HepG2 (cell line): ENCODE measurements around the gene PRKAR1B. TPM values are rescaled to one million over a fixed set of nuclear protein-coding genes. Genes with fewer than 3 reads are reported as not detected.

Experiments used
- GABPB1 ChIP-seq: IDR thresholded peaks from 2 replicates; pipeline ENCODE4 v1.6.1; 2016; ENCODE audit warnings: mild to moderate bottlenecking, missing genetic modification reagents, moderate library complexity, missing compliant biosample characterization
- GMEB2 ChIP-seq: IDR thresholded peaks from 2 replicates; pipeline ENCODE4 v1.6.1; 2016; ENCODE audit warnings: missing biosample characterization, missing genetic modification reagents, low read depth
- KDM2A ChIP-seq: sonication (generic); formaldehyde crosslinking; IDR thresholded peaks from 2 replicates; pipeline ENCODE4 v1.4.0; 2020; ENCODE audit warnings: low read depth, missing genetic modification reagents, borderline replicate concordance
- NR0B2 ChIP-seq: sonication (generic); formaldehyde crosslinking; IDR thresholded peaks from 2 replicates; pipeline ENCODE4 v1.4.0; 2020; ENCODE audit warnings: mild to moderate bottlenecking, missing genetic modification reagents
- NR2F6 ChIP-seq, 2 experiments: IDR thresholded peaks; 2 replicates each; pipeline ENCODE4 v1.6.1; 2016; ENCODE audit warnings: antibody characterized with exemption in 1 of 2, mild to moderate bottlenecking in 1 of 2
- PRDM15 ChIP-seq: sonication (generic); formaldehyde crosslinking; IDR thresholded peaks from 2 replicates; pipeline ENCODE4 v1.4.0; 2020; ENCODE audit warnings: missing genetic modification reagents
- SIX1 ChIP-seq: sonication (generic); formaldehyde crosslinking; IDR thresholded peaks from 2 replicates; pipeline ENCODE4 v1.4.0; 2020; ENCODE audit warnings: missing genetic modification reagents, borderline replicate concordance
- SNAPC2 ChIP-seq: sonication (generic); formaldehyde crosslinking; IDR thresholded peaks from 2 replicates; pipeline ENCODE4 v1.8.1; 2022; ENCODE audit warnings: mild to moderate bottlenecking, missing genetic modification reagents
- THAP8 ChIP-seq: sonication (generic); formaldehyde crosslinking; IDR thresholded peaks from 2 replicates; pipeline ENCODE4 v1.5.1; 2020; ENCODE audit warnings: missing genetic modification reagents, mild to moderate bottlenecking, borderline replicate concordance
- ZBED4 ChIP-seq: sonication (generic); formaldehyde crosslinking; IDR thresholded peaks from 2 replicates; pipeline ENCODE4 v1.4.0; 2020; ENCODE audit warnings: missing genetic modification reagents, borderline replicate concordance
- ZNF562 ChIP-seq: sonication (generic); formaldehyde crosslinking; IDR thresholded peaks from 2 replicates; pipeline ENCODE4 v1.8.0; 2022; ENCODE audit warnings: missing genetic modification reagents, borderline replicate concordance
- ZNF563 ChIP-seq: sonication (generic); formaldehyde crosslinking; IDR thresholded peaks from 2 replicates; pipeline ENCODE4 v1.8.0; 2022; ENCODE audit warnings: mild to moderate bottlenecking, moderate library complexity, missing genetic modification reagents
- ZNF609 ChIP-seq: sonication (generic); formaldehyde crosslinking; IDR thresholded peaks from 2 replicates; pipeline ENCODE4 v1.4.0; 2020; ENCODE audit warnings: mild to moderate bottlenecking, missing genetic modification reagents, borderline replicate concordance
- polyA plus RNA-seq, 8 experiments: library from polyadenylated mRNA; depleted of rRNA in 3 of 8; stranded (reverse) in 7 of 8; unstranded in 1 of 8; fragments of >200 nt; fragmentation: Illumina TruSeq in 4 of 8; extraction: Trizol in 4 of 8; gene quantifications; 2 replicates each; pipeline versions ENCODE4 v1.2.1 to v1.2.3, GENCODE V29; 2011 to 2016; ENCODE audit warnings: low read depth in 4 of 8, missing spikeins in 1 of 8, mixed read lengths in 1 of 8; ENCODE audit not compliant: insufficient read depth in 1 of 8
- total RNA-seq, 5 experiments: library from RNA; depleted of rRNA; stranded (reverse); fragments of >200 nt; fragmentation: Illumina TruSeq; extraction: Trizol; gene quantifications; 2 replicates each; pipeline ENCODE4 v1.2.3, GENCODE V29; 2016; ENCODE audit warnings: low read depth in 1 of 5

The PRKAR1B gene
- total and polyA plus RNA-seq, 2 of the 13 experiments (the other 11 are each of a cell fraction or from before 2014, with no cell fraction given) = 7.9 to 28.2 TPM

GRCh38 chr7:732094-732541 is 5.0 kb upstream of the PRKAR1B start (continued):
- TF ChIP-seq NR2F6 (IDR thresholded peaks at IDR 0.05) (no peak), NR2F6 (CRISPR knock-in tag; IDR thresholded peaks at IDR 0.05) (peak; percentile 82), ZNF609 (no peak; the same call in 1 of the 2 replicates), PRDM15 (CRISPR knock-in tag) (no peak), ZNF563 (CRISPR knock-in tag) (peak; percentile 76), ZBED4 (no peak), THAP8 (no peak), GMEB2 (no peak), KDM2A (peak; percentile 83; the same call in 1 of the 2 replicates), SNAPC2 (CRISPR knock-in tag) (peak; percentile 49; the same call in 1 of the 2 replicates), GABPB1 (CRISPR knock-in tag) (peak; percentile 63; the same call in 1 of the 2 replicates), SIX1 (no peak), ZNF562 (CRISPR knock-in tag) (no peak), NR0B2 (CRISPR knock-in tag) (no peak)
